Fibroblast of pulmonary artery (primary cell): ENCODE data around the gene GRIK4.

Source experiments
- DNase-seq: peaks from one replicate; pipeline ENCODE4 v3.0.0-alpha.2; 2010; ENCODE audit warnings: low read depth
- H3K4me3 ChIP-seq: replicated peaks from 2 replicates; pipeline ENCODE4 v1.5.1; 2011; ENCODE audit warnings: low read depth, mild to moderate bottlenecking, control low read depth, low read length, moderate library complexity
- TF ChIP-seq, protein P1 (sequence below): IDR thresholded peaks from 2 replicates; pipeline ENCODE4 v1.5.1; 2011; ENCODE audit warnings: mild to moderate bottlenecking, control low read depth, low read length, inconsistent platforms; ENCODE audit errors: missing control alignments

The GRIK4 gene

DNA sequence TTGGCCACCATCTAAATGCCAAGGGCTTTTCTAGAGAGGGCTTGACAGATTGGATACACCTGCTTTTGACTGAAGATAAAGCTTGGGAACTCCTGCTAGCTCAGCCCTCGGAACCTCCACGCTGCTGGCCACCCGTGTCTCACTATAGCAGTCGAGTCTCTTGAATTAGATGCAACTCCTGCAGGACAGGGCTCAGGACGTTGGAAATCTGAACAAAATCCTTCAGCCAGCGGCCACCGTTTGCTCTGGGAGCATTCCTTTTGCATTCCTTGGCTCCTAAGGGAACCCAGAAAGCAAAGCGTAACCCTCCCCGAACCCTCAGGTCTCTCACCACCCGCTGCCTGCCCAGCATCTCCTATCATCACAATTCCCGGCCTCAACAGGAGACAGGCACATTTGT lies 77.8 kb downstream of the GRIK4 start:
- H3K4me3 ChIP-seq: no peak overlapping the region
- TF ChIP-seq, protein P1, sequence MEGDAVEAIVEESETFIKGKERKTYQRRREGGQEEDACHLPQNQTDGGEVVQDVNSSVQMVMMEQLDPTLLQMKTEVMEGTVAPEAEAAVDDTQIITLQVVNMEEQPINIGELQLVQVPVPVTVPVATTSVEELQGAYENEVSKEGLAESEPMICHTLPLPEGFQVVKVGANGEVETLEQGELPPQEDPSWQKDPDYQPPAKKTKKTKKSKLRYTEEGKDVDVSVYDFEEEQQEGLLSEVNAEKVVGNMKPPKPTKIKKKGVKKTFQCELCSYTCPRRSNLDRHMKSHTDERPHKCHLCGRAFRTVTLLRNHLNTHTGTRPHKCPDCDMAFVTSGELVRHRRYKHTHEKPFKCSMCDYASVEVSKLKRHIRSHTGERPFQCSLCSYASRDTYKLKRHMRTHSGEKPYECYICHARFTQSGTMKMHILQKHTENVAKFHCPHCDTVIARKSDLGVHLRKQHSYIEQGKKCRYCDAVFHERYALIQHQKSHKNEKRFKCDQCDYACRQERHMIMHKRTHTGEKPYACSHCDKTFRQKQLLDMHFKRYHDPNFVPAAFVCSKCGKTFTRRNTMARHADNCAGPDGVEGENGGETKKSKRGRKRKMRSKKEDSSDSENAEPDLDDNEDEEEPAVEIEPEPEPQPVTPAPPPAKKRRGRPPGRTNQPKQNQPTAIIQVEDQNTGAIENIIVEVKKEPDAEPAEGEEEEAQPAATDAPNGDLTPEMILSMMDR: no peak
- no peak for DNase-seq

DNA sequence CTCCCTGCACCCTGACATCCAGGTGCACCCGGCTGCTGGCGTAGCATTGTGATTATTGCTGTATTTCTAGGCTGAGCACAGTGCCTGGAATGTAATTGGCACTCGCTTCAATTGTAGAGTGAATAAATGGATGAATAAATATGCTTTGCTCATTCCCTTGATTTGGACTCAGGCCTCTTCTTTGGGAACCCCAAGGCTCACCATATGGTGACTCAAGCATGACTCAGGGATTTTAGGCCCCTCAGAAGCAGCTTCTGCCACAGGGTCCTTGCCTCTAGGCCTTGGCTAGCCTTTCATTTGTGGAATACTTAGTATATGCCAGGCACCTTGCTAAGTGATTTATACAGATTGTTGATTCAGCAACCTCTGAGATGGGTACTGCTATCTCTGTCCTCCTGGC lies 78.9 kb downstream of the GRIK4 start:
- no peak for DNase-seq
- H3K4me3 ChIP-seq: no peak overlapping the region
- TF ChIP-seq, protein P1: no peak

DNA sequence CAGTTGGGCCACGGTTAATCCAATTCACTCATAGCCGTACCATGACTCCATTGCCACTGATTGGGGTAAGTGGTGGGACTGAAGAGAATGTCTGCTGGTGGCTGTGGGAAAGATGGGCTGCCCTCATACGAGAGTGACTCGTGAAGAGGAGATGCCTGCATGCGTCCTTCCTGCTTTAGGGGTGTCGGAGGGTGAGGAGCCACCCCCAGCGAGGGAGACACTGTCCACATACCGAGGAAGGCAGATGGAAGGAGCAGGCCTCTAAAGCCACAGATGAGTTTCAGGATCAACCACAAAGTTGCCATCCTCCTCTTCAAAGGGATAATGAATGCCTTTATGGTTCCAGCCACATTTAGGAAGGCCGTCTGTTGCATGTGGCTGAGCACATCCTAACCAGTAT lies 83.2 kb downstream of the GRIK4 start:
- TF ChIP-seq, protein P1: no peak
- no peak for DNase-seq
- H3K4me3 ChIP-seq: no peak overlapping the region

DNA sequence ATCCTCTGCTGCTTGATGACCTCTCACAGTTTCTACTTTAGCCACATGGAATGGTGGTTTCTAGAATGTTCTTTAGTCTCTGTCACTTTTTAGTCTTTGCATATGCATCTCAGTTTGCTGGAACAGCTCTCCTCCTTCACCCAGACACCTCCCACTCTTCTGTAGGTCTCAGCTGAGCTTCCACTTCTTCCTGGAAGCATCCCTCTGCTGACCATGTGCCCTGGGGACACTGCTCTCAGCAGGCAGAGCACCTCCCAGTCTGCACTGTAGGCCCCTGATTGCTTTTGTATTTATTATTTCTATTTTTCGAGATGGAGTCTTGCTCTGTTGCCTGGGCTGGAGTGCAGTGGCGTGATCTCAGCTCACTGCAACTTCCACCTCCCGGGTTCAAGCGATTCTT lies 84.0 kb downstream of the GRIK4 start:
- TF ChIP-seq, protein P1: no peak
- H3K4me3 ChIP-seq: no peak overlapping the region
- DNase-seq: no peak

DNA sequence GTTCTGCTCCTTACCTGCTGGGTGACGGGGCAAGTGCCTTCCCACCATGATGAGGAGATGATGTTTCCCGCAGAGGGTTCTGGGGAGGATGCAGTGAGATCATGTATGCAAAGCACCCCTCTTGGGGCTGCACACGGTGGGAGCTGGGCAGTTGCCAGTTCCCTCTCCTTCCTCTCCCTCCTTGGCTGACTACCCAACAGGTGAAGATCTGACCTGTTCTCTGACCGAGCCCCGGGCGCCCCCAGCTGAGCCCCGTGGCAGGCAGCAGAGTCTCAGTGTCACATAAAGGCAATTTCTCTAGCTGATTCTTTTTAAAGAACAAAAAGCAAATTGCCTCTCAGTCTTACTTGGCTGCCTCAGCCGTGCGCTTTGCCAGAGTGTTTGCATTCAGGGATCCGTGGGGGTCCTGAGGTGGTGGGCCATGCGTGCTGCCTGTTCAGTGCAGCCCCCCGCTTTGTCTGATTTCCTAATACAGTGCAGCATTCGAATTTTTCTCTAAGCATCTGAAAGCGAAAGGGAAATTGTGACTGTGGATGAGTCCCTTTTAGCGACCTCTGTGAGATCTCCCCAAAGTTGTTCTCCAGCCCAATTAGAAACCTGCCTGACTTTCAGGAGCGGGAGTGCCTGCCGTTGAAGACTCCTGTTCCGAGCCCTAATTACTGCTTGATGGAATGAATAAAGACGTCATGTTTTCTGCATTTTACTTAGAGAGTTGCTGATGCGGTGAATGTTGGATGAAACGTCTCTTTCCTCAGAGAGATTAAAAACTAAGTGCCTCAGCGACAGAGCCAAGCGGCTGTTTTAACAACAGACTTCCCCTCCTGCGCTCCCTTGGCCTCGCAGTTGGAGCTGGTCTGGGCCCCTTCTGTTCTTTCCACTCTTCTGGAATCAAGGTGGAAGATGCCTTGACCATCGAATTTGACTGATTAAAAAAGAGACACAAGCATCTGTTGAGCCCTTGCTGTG lies 86.0 kb downstream of the GRIK4 start:
- TF ChIP-seq, protein P1: no peak
- DNase-seq: no peak
- no peak overlapping the region for H3K4me3 ChIP-seq

DNA sequence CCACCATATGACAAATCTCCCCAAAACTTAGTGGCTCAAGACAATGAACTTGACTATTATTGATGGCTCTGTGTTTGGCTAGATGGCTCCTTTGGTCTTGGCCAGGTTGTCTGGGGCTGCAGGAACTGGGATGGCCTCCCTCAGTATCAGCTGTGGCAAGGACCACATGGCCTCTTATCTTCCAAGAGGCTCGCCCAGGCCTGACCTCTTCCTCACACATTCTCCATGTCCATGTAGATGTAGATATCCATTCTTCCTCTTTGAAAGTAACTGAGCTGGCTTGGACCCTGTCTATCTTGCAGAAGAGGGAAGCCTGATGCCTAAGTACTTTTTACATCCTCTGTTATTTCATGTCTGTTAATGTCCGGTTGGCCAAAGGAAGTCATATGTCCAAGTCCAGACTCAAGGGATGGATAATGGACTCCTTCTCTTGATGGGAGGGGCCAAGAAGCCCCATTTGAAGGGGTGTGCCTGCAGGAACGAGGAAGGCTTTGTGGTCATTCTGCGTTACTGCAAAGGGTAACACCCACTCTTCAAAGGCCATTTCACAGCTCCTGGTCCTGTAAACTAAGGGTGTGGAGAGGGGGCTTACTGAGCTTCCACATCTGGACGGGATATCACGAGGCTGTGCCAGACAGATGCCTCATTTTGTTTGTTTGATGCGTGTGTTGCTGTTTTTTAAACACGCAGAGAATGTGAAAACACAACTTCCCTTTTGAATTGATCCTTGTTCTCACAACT lies 87.1 kb downstream of the GRIK4 start:
- DNase-seq: no peak
- TF ChIP-seq, protein P1: no peak
- H3K4me3 ChIP-seq: no peak overlapping the region
